NCI-H1417 (cell line): ENCODE results near the gene AMFR.
"Not testable (repeated sequence)": the region's sequence is repeated elsewhere in the genome, so short reads cannot be mapped to it uniquely, and the experiment has no call there.

ENCODE experiments used
- DNase-seq, 3 experiments: peaks; one replicate each; lab custom pipeline; 2025; lab: John Stamatoyannopoulos, UW

AMFR gene

DNA sequence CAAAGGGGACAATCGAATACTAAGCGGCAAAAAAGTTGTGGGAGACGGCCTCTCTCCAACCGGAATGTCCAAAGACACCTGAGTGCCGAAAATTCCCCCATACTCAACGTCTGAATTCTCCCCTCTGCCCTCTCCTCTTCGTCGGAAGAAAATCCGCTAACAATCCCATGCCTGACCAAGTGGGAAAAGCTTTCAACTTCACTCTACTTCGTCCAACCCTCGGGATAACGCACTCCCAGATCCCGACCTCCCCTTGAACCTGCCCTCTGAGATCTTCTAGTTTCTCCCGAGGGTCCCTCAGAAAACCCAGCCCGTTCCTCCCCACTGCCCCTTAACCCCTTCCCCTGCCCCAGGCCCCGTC lies 961 bp downstream of the AMFR start:
- DNase-seq = peak in 1 of 3 experiments; percentile 43

GRCh38 chr16:56423584-56424403 lies 1.6 kb downstream of the AMFR start:
- no peak for DNase-seq

GRCh38 chr16:56422896-56423441 lies 2.4 kb downstream of the AMFR start:
- no peak for DNase-seq

DNA sequence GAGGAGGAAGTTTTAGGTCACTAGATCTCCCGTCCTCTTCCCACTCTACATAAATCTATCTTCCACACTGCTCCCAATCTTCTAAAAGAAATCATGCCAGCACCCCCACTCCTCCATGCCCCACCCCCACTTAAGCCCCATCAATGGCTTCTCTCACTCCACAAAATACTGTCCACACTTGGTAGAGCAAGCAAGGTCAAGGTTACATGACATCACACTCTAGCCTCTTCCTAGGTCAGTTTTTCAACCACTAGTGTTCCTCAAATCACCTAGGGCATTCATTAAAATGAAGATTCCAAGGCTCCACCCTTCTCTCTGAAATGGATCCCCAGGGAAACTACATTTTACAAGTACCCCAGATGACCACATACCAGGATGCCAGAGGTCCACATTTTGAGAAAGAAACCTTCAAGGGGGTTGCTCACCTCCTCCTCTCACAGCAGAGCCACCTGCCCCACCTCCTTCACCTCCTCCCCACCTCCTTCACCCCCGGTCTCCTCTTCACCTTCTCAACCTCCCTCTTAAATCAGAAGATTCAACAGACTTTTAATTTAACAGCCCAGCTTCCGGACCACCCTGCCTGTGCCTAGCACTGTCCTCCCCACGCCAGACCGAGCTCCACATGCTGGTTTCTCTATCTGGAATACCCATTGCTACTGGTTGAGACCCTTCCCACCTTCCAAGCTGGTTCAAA lies 3.2 kb downstream of the AMFR start:
- DNase-seq = no peak

- no peak for DNase-seq
These were observed 4.0 kb downstream of the AMFR start for GRCh38 chr16:56421313-56421712.

- DNase-seq = no peak
These were observed 4.7 kb downstream of the AMFR start for GRCh38 chr16:56420613-56421012.

GRCh38 chr16:56419740-56420548 lies 5.4 kb downstream of the AMFR start:
- DNase-seq = no peak

GRCh38 chr16:56417138-56417537 lies 8.2 kb downstream of the AMFR start:
- DNase-seq = no peak

GRCh38 chr16:56415875-56416274 lies 9.5 kb downstream of the AMFR start:
- no peak for DNase-seq

GRCh38 chr16:56414366-56414765 lies 11.0 kb downstream of the AMFR start:
- no peak for DNase-seq

DNA sequence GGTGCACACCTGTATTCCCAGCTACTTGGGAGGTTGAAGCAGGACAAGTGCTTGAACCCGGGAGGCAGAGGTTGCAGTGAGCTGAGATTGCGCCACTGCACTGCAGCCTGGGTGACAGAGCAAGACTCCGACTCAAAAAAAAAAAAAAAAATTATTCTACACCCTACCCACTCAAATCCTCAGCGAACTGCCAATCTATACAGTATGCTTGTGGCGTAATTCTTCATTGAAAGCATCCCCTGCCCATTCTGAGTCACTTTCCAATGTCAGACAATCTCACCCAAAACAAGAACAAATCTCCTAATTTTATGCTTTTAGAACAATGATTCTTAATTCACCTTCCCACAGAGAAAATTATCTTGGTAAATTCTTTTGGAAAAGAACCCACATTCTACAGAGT lies 12.0 kb downstream of the AMFR start:
- no peak for DNase-seq

DNA sequence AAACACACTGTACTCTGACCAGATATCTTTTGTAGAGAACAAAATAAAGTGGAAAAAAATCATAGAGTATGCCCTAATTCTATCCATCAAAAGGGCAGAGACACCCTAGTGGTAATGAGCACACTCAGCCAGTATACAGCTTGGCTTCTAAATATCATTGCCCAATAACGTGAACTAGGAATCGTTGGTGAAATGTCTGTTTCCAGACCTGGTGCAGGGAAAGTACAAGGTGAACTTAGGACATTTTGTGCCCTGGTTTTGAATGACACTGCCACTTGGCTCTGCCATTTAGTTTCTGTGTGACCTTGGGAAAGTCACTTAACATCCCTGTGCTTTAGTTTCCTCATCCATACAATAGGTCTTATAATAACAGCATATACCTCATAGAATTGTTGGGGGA lies 13.7 kb downstream of the AMFR start:
- DNase-seq = no peak

GRCh38 chr16:56411123-56411522 lies 14.2 kb downstream of the AMFR start:
- no peak for DNase-seq

- no peak for DNase-seq
These were observed 16.1 kb downstream of the AMFR start for GRCh38 chr16:56409195-56409594.

DNA sequence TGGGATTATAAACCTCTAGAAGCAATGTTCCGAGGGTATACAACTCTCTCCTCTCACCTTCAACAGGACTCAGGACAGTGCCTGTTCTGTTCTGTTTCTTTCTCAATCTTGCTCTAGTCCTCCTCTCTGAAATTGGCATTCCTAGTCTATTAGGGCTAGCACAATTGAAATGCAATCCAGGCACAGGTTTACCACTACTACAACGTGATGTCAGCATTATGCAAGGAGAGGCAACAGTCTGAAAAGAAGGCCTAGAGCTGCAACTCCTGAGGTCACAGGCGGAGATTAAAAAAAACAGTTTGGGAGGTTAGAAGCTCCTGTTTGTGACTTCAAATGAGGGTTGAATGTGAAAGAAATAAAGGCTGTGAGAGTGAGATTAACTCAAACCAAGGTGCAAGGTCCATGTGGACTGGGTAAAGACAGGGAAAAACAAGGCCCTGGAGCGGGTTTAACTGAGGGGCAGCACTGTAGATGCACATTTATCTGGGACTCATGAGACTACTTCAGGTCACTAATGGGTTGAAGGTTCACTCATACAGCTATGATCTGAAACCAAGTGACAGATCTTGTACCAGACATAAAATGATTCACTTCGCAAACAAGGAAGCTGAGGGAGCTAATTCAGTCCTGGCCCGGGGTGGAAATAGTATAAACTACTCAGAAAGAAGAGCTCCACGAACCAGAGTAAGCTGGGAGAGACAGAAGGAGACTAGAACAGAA lies 16.8 kb downstream of the AMFR start:
- no peak for DNase-seq

DNA sequence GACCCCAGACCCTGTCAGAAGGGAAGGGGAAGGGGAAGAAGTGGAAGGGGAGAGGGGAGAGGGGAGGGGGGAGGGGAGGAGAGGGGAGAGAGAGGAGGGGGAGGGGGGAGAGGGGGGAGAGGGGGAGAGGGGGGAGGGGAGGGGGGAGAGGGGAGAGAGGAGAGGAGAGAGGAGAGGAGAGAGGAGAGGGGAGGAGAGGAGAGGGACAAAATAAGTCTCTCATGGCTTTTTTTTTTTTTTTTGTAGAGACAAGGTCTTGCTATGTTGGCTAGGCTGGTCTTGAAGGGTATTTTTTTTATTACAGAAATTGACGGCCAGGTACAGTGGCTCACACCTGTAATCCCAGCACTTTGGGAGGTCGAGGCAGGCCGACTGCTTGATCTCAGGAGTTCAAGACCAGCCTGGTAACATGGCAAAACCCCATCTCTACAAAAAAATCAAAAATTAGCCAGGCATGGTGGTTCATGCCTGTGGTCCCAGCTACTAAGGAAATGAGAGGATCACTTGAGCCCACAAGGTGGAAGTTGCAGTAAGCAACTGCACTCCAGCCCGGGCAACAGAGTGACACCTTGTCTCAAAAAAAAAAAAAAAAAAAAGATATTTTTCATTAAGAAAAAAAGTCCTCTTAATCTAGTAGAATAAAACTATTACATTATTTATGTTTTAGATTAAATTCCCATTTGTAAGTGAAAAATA lies 19.2 kb downstream of the AMFR start:
- no peak for DNase-seq

DNA sequence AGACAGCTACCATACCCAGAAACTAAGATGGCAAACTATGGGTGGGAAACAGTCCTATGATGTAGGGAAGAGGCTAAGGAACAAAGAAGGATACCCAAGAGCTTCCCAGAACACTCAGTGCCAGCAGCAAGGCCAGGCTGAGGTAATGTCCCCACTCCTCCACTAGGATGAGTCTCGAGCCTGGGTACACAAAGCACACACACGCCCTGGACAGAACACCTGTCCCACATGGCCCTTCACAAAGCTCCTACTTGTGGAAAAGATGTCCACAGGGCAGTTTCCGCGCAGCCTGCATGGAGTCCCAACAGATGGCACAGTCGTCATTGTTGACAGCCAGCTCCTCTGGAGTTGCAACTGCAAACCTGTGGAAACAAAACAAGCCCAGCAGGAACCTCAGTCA lies 23.9 kb downstream of the AMFR start:
- DNase-seq = peak; percentile 14 to 66 (median 37)

DNA sequence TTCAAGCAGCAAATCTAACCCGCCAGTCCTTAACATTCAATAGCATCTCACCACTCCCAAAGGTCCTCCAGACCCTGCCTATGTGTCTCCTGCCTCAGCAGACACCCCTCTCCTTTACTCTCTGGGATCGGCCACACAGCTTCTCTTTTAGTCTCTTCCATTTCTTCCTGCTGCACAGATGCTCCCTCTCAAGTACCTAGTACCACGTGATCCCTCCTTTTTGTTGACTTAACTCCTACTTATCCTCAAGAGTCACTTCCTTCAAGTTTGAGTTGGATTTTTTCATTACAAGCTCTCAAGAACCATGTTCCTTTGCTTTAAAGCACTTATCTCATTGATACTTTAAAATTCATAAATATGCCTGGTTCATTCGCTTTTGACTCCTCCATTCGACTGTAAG lies 24.9 kb downstream of the AMFR start:
- peak in 1 of 3 experiments; percentile 61 for DNase-seq

DNA sequence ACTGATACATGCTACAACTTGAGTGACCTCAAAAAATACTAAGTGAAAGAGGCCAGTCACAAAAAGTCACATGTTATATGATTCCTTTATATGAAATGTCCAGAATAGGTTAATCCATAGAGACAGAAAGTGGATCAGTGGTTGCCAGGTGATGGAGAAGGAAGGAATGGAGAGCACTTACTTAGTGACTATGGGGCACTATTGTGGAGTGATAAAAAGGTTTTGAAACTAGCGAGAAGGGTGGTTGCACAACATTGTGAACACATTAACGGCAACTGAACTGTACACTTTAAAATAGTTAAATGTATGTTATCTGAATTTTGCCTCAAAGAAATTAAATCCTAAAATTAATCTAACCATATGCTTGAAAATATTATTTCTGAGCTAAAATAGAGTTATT lies 25.9 kb downstream of the AMFR start:
- DNase-seq = no peak

GRCh38 chr16:56399047-56399446 lies 26.3 kb downstream of the AMFR start:
- no peak for DNase-seq

DNA sequence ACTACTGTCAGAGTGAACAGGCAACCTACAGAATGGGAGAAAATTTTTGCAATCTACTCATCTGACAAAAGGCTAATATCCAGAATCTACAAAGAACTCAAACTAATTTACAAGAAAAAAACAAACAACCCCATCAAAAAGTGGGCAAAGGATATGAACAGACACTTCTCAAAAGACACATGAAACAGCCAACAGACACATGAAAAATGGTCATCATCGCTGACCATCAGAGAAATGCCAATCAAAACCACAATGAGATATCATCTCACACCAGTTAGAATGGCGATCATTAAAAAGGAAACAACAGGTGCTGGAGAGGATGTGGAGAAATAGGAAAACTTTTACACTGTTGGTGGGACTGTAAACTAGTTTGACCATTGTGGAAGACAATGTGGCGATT lies 28.6 kb downstream of the AMFR start:
- not testable (repeated sequence) for DNase-seq
